ENCODE data around the gene ATP11A. TPM values are rescaled to one million over a fixed set of nuclear protein-coding genes. Genes with fewer than 3 reads are reported as not detected.

ATP11A gene
- total and polyA plus RNA-seq, 9 of the 15 experiments (the other 6 are each of a cell fraction or from before 2014, with no cell fraction given) = 0.38 to 34.2 (median 4.2) TPM

DNA sequence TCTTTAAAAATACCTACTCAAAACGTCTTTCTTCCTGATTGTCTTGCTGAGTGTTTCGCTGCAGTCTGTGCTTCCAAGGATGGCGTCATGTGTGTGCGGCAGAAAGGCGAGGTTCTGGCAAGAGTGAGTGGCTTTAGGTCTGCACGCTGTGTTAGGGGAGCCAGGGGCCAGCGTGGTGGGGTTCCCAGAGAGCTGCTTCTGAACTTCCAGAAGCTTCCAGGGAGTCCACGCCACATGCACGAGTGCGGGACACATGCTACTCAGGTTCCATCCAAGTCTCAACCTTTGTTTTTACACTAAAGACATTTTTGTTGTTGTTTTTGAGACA, 67.9 kb downstream of the ATP11A start:
- no peak overlapping the region for H3K4me3 ChIP-seq
- peaks cover 2% of the 10 kb centered on the region for H3K9me1 ChIP-seq (ENCODE audit: control insufficient read depth, insufficient read depth, low read length)
- no peak for DNase-seq (ENCODE audit: extremely low read depth in 1 of 4, low spot score in 3 of 4)
- H2AFZ ChIP-seq (ENCODE audit: low read depth, low read length) = no peak overlapping the region
- no peak for ATAC-seq
- ChIA-PET CTCF (ENCODE audit: low intra/inter-chr PET ratio) (no interaction called here), POLR2A (no interaction called here)
- H3K9me3 ChIP-seq (replicated peaks; ENCODE audit: control insufficient read depth, insufficient read depth, low read depth, low read length) = no peaks in the 10 kb centered on the region
- H3K27ac ChIP-seq (ENCODE audit: extremely low read depth, low read depth, low read length) = no peak overlapping the region
- intact Hi-C loops (cut with micrococcal nuclease) (no loop called here), in situ Hi-C loops (cut with MboI) (no loop called here)
- H3K9ac ChIP-seq (ENCODE audit: insufficient read depth in 1 of 2, low read depth in 2 of 2, low read length in 2 of 2) = no peak overlapping the region
- no TSS peak for BruUV-seq (replicated peaks)
- no peak for TF ChIP-seq ZNF140 (CRISPR knock-in tag; IDR thresholded peaks at IDR 0.05)
- no peak for TF ChIP-seq ZNF134 (CRISPR knock-in tag; conservative IDR thresholded peaks at IDR 0.05)
- TF ChIP-seq HNRNPK (IDR thresholded peaks at IDR 0.05; ENCODE audit: low read depth, low read length, poor library complexity, severe bottlenecking) = no peak
- no peak for TF ChIP-seq ATF1 (CRISPR knock-in tag; IDR thresholded peaks at IDR 0.05)
- TF ChIP-seq ATF1 (tag; IDR thresholded peaks at IDR 0.05) = no peak
- TF ChIP-seq, protein P1, sequence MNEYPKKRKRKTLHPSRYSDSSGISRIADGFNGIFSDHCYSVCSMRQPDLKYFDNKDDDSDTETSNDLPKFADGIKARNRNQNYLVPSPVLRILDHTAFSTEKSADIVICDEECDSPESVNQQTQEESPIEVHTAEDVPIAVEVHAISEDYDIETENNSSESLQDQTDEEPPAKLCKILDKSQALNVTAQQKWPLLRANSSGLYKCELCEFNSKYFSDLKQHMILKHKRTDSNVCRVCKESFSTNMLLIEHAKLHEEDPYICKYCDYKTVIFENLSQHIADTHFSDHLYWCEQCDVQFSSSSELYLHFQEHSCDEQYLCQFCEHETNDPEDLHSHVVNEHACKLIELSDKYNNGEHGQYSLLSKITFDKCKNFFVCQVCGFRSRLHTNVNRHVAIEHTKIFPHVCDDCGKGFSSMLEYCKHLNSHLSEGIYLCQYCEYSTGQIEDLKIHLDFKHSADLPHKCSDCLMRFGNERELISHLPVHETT (CRISPR knock-in tag; conservative IDR thresholded peaks at IDR 0.05 in 1 of 2, IDR thresholded peaks at IDR 0.05 in 1 of 2) = no peak
- TF ChIP-seq ZNF764 (CRISPR knock-in tag; IDR thresholded peaks at IDR 0.05; ENCODE audit: low read depth) = no peak
- TF ChIP-seq, protein P2, sequence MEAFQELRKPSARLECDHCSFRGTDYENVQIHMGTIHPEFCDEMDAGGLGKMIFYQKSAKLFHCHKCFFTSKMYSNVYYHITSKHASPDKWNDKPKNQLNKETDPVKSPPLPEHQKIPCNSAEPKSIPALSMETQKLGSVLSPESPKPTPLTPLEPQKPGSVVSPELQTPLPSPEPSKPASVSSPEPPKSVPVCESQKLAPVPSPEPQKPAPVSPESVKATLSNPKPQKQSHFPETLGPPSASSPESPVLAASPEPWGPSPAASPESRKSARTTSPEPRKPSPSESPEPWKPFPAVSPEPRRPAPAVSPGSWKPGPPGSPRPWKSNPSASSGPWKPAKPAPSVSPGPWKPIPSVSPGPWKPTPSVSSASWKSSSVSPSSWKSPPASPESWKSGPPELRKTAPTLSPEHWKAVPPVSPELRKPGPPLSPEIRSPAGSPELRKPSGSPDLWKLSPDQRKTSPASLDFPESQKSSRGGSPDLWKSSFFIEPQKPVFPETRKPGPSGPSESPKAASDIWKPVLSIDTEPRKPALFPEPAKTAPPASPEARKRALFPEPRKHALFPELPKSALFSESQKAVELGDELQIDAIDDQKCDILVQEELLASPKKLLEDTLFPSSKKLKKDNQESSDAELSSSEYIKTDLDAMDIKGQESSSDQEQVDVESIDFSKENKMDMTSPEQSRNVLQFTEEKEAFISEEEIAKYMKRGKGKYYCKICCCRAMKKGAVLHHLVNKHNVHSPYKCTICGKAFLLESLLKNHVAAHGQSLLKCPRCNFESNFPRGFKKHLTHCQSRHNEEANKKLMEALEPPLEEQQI (IDR thresholded peaks at IDR 0.05) = no peak
- no peak for TF ChIP-seq CBFB (CRISPR knock-in tag; IDR thresholded peaks at IDR 0.05)
- TF ChIP-seq FOS (IDR thresholded peaks at IDR 0.05; ENCODE audit: extremely low read depth, insufficient read length) = no peak
- TF ChIP-seq ZNF699 (CRISPR knock-in tag; IDR thresholded peaks at IDR 0.05; ENCODE audit: insufficient replicate concordance) = no peak
- TF ChIP-seq NRF1 (conservative IDR thresholded peaks at IDR 0.05 in 1 of 2, IDR thresholded peaks at IDR 0.05 in 1 of 2) = no peak
- no peak for TF ChIP-seq NBN (IDR thresholded peaks at IDR 0.05; ENCODE audit: low read depth)
- TF ChIP-seq MTA2 (IDR thresholded peaks at IDR 0.05; ENCODE audit: low read depth) = no peak
- TF ChIP-seq, protein P3, sequence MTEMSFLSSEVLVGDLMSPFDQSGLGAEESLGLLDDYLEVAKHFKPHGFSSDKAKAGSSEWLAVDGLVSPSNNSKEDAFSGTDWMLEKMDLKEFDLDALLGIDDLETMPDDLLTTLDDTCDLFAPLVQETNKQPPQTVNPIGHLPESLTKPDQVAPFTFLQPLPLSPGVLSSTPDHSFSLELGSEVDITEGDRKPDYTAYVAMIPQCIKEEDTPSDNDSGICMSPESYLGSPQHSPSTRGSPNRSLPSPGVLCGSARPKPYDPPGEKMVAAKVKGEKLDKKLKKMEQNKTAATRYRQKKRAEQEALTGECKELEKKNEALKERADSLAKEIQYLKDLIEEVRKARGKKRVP (CRISPR knock-in tag; IDR thresholded peaks at IDR 0.05) = no peak
- H3K36me3 ChIP-seq (ENCODE audit: control insufficient read depth, insufficient read depth, low read length) = no peaks in the 10 kb centered on the region; the same call in 2 of the 3 replicates
- peaks cover 10% of the 10 kb centered on the region for H4K20me1 ChIP-seq (replicated peaks; ENCODE audit: control insufficient read depth, insufficient read depth, low read length)
- FAIRE-seq = no peak
- H3K4me2 ChIP-seq (ENCODE audit: insufficient read depth, low read length) = no peak overlapping the region
- peaks cover 11 to 16% of the 10 kb centered on the region in 2 experiments; a peak in 4 of 5 replicates for H3K4me1 ChIP-seq (replicated peaks in 1 of 2; ENCODE audit: control insufficient read depth in 2 of 2, insufficient read depth in 2 of 2, low read length in 2 of 2)
- no peaks in the 10 kb centered on the region for H3K27me3 ChIP-seq (ENCODE audit: control insufficient read depth in 2 of 2, insufficient read depth in 2 of 2, low read length in 2 of 2)
- 89% methylated on average over 3 of the region's 10 CpGs for WGBS (ENCODE audit: insufficient coverage, low coverage, missing lambda C conversion rate)
- H3K79me2 ChIP-seq (ENCODE audit: control insufficient read depth, insufficient read depth, low read length) = no peaks in the 10 kb centered on the region; the same call in 1 of the 3 replicates
